ENCODE results near the gene QRICH2.
A peak's percentile ranks its signal among the peaks of the same experiment; 100 is the strongest.
"Not testable (repeated sequence)": the region's sequence is repeated elsewhere in the genome, so short reads cannot be mapped to it uniquely, and the experiment has no call there.

QRICH2 gene

DNA sequence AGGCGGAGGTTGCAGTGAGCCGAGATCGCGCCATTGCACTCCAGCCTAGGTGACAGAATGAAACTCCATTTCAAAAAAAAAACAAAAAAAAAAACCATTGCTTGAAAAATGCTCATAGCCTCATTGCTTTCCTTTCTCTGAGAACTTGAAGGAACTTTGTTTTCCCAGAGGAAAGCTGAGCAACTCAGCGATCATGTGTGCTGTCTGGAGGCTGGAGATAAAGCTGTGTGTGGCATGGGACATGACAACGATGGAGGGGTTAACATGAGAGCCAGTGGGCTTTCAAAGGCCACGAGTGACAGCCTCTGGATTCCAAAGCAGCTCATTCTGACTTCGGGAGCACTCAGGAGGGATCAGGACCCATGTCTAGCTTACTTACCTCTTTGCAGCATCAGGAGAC is 21.6 kb upstream of the QRICH2 start:
- no peak for DNase-seq

DNA sequence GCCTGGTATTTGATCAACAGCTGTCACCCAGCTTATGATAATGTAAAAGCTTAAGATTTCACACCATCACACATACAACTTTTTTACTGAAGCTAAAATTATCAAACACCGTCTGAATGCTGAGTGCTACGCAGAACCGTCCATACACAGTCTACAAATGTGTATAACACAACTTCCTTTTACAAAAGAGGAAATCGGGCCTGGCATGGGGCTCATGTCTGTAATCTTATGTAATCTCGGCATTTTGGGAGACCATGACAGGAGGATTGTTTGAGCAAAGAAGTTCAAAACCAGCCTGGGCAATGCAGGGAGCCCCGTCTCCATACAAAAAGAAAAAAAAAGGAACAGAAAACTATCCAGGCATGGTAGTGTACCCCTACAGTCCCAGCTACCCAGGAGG is 19.6 kb upstream of the QRICH2 start:
- DNase-seq, result no peak

DNA sequence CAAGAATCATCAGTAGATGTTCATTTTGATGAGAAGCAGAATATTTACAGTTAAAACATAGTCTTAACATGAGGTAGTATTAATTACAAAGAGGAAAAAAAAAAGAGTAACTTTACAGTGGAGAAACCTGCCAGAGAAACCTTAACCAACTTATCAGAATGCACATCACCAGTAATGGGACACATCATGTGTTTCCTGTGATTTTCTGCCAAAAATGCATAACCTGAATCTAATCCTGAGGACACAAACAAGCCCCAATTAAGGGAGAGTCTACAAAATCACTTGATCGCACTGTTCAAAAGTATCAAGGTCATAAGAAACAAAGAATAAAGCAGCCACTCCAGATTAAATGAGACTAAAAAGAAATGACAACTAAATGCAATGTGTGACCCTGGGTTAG is 18.2 kb upstream of the QRICH2 start:
- no peak for DNase-seq

- DNase-seq, result no peak
These were observed 10.5 kb upstream of the QRICH2 start for GRCh38 chr17:76318586-76318985.

- DNase-seq, result no peak
These were observed 9.5 kb upstream of the QRICH2 start for GRCh38 chr17:76317535-76317934.

DNA sequence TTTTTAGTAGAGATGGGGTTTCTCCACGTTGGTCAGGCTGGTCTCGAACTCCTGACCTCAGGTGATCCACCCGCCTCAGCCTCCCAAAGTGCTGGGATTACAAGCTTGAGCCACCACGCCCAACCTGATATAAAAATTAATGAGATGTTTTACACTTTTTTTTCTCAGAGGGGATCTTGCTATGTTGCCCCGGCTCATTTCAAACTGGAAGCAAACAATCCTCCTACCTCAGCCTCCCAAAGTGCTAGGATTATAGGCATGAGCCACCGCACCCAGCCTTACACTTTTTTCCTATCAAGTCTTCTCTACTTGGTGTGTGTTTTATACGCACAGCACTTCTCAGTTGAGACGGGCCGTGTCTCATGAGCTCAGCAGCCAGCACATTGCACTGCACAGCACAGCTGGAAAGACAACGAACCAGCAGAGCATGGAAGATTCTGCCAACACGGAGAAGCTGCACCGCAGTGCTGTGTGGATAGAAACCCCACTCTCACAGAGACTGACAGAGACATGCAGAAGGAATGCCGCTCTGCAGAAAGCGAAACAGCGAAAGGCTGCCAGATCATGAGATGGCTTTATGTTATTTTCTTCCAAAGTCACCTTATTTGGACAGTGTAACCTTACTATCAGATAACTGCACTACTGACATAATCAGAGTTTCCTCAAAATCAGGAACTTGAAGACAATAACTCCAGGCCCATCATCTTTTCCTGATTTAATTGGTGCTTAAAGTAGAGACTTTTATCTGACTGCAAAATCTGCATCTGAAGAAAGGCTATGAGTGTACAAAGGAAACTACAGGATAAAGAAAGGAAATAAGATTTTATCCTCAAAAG is 6.5 kb upstream of the QRICH2 start:
- no peak for DNase-seq

DNA sequence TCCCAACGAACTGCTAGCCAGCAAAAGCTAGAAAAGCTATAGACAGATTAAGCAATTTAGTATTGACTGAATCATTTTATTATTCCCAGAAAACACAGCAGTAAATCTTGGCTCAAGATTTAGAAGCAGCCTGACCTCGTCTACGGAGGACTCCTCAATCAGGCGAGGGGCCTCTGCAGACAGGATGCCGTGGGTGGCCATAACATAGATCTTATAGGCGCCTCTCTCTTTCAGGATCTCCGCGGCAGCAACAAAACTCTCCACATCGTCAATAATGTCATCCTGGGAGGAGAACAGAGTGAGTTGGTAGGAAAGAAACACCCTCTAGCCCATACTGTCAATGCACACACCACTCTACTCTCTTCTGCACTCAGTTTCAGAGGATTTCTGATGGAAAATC is 4.7 kb upstream of the QRICH2 start:
- no peak for DNase-seq

GRCh38 chr17:76309461-76309860 is 1.4 kb upstream of the QRICH2 start:
- DNase-seq, result no peak

DNA sequence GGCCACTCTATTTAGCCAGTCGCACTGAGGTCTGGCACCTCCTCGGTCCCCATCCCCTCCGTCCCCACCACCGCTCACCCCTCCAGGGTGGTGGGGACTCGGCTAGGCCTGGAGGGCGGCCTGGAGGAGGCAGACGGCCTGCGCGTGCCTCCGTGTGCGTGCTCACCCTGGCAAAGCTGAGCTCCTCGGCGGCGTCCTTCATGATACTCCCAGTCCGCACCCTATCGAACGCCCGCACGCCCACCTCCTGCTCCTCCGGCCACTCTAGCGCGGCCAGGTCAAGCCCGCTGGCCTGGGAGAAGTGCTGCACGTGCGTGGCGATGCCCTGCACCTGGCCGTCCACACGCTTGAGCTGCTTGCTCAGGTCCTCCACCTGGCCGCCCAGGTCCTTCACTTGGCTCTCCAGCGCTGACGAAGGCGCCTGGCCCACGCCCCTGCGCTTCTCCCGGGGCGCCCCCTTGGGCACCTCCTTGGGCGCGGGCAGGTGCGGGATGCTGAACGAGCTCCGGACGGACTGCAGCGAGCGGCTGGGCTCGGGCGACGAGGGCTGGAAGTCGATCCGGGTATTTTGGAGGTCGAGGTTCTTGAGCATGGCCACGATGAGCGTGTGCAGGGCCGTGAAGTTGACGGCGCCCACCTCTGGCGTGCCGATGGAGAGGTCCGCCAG is 644 bp downstream of the QRICH2 start:
- DNase-seq, result no peak

DNA sequence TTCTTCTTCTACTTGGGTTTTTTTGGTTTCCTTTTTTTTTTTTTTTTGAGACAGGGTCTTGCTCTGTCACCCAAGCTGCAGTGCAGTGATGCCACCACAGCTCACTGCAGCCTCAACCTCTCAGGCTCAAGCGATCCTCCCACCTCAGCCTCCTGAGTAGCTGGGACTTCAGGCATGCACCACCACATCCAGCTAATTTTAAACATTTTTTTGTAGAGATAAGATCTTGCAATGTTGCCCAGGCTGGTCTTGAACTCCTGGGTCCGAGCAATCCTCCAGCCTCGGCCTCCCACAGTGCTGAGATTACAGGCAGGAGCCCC is 3.0 kb downstream of the QRICH2 start:
- DNase-seq, result not testable (repeated sequence)

DNA sequence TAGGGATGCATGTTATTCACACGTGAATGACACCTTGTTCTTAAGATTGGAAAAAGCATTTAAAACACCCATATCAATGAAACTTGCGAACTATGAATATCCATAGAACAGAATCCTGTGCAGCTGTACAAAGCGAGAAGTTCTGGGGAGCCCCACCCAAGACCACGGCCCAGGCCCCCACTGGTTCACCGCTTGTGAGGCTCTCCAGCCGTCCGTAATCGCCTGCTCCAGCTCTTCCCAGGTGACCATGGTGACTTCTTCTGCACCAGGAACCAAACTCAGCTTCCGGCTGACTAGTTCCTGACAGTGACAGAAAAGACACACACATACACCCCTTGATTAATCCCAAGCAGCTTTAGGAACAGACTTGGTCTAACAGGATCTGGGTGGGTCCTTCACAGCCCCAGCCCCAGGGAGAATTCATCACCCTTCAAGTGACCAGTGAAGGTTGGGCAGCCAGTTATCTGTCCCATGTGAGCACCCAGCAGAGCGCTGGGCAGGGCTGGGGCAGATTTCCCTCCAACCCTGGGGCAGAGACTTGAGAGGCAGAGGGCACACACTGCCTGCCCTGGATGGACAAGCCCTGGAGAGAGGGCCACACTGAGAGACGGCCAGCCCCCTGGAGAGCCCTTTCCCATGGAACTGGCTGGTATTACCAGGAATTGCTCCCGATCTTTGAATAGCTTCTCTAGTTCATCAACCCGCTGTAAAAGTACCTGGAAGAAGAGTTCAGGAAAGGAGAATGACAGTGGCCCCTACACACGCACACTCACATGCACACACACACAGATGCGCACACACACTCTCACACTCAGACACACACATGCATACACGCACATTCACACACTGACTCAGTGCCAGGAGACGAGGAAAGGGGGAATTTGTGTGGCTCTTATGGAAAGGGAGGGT is 3.6 kb downstream of the QRICH2 start:
- no peak for DNase-seq

DNA sequence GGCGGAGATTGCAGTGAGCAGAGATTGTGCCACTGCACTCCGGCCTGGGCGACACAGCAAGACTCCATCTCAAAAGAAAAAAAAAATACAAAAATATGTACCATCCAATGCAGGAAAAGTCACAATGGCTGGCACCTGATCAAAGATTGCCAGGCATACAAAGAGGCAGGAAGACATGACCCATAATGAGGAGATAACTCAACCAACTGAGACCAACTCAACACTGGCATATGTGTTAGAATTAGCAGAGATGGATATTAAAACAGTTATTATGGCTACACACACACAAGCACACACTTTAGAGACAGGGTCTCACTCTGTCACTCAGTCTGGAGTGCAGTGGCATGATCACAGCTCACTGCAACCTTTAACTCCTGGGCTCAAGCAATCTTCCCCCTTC is 10.6 kb downstream of the QRICH2 start:
- DNase-seq, result no peak

GRCh38 chr17:76296889-76297288 is 11.2 kb downstream of the QRICH2 start:
- no peak for DNase-seq

GRCh38 chr17:76296186-76296585 is 11.9 kb downstream of the QRICH2 start:
- DNase-seq, result no peak

- DNase-seq, result no peak
These were observed 15.0 kb downstream of the QRICH2 start for GRCh38 chr17:76293106-76293505.

- DNase-seq, result no peak
These were observed 15.5 kb downstream of the QRICH2 start for GRCh38 chr17:76292567-76292966.

GRCh38 chr17:76281573-76282371 is 26.3 kb downstream of the QRICH2 start:
- DNase-seq, result no peak

DNA sequence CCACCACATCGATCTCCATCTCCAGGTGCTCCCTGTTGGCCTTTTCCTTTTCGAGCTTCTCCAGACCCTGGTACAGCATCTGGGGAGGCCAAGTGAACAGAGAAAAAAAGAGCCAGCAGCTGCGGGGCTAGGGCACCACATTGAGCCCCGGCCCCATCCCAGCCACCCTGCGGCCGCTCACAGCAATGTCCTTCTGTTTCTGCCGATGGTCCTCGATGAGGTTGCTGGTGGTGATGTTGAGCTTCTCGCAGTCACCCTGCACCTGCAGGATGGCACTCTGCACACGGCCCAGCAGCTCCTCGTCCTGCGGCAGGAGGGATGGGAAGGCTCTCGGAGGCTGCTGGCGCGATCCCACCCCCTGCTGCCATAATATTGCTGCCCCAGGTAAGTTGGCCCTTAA is 27.4 kb downstream of the QRICH2 start:
- no peak for DNase-seq

DNA sequence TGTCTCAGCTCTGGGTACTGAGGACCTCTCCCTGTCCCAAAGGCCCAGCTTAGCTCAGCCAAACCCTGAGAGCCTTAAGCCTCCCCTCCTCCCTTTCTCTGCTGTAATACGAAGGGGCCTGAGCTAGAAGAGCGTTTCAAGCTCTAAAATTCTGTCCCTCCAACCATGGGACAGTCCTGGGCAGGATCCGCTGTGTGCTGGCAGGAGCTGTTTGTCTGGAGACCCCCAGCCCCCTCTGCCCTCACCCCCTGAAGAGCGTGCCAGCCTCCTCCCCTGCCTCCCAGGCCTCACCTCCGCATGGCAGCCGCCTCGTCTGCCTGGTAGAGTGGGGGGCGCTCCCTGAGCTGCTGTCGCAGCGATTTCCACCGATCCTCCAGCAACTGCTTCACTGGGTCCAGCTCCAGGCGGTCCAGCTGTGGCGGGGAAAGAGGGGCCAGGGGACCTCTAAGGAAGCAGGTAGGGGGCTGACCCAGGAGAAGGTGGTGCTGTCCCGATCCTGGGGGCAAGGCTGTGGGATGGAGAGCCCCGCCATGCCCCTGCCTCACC is 28.3 kb downstream of the QRICH2 start:
- no peak for DNase-seq

DNA sequence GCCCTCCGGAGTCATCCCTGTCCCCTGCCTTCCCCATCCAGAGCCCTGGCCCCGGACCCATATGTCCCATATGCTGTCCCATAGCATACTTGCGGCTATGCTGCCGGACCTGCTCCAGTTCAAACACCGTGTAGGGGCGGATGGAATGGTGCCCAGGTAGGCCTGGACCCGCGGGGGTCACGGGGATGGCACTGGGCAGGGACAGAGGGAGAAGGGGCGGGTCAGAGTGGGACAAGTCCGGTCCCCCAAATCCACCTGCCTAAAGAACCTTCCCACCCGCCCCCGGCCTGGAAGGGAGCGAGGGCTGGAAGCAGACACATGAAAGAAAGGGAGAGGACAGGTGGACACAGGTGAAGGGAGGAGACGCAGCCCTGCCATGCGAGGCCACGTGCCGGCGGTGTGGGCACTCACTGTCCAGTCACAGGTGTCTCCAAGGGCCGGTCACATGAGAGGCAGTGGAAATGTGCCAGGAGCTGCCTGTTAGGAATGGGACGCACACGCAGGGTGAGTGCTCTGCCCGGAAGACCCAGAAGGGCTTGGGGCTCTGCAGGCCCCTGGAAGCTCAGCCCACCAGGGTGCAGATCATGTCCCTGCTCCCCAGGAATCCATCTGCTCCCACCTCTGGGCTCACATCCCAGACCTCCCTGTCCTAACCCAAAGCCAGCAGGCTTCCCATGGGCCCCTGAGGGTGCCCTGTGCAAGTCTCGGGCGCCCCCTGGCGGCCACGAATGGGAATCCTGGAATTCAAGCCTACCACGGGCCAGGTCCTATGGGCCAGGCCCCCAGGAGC is 28.9 kb downstream of the QRICH2 start:
- DNase-seq, result peak; percentile 35

DNA sequence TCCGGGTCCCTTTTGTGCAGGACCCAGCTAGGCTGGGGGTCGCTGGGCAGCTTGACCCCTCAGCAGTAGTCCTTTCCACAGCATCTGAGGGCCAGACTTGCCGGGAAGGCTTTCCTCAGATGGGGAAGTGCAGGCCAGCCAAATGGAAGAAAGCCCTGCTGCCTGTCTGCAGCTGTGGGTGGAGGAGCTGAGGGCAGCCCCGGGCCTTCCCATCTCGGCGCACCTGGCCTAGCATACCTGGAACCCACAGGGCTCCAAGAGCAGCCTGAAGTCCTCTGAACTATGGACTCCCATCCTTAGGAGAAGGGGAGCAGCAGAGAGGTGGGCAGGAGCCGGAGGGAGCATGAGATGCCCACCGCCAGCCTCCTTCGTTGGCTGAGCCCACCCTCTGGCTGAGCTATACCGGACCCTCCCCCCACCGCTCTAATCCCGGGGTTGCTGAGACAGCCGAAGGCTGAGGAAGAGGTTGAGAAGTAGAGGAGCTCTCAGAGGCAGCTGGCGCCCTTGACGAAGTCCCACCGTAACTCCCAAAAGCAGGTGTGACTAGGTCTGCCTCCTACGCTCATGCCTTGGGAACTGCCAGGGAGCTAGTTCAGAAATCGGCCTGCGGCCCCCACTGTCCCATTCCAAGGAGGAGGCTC is 29.7 kb downstream of the QRICH2 start:
- no peak for DNase-seq
